ENCODE results near the gene TERT.
"Not testable (repeated sequence)": the region's sequence is repeated elsewhere in the genome, so short reads cannot be mapped to it uniquely, and the experiment has no call there.

TERT gene

DNA sequence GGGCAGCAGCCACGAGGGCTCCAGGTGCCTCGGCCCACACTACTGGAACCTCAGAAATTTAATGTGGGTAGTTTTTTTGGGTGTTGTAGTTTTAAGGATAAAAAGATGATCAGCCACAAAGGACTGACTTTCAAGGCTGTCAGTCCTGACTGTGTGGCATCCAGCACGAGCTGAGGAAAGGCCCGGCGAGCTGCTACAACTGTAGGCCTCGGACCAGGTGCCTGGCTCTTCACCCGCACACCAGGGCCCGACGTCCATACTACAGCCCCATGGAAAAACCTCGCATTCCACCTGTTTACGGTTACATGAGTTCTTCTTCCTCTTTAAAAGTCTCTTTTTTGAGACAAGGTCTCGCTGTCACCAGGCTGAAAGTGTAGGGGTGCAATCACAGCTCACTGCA is 47.4 kb upstream of the TERT start:
- no peak overlapping the region for H4K12ac ChIP-seq (ENCODE audit: low read depth, low read length)
- H4K91ac ChIP-seq (ENCODE audit: low read depth, low read length): no peak overlapping the region
- no peak overlapping the region for H2AFZ ChIP-seq (ENCODE audit: insufficient read depth, low read length, poor library complexity)
- H3K9ac ChIP-seq (ENCODE audit: low read length): no peak overlapping the region
- H2BK120ac ChIP-seq (ENCODE audit: insufficient read depth, low read length, poor library complexity): no peak overlapping the region
- H3K79me1 ChIP-seq (ENCODE audit: low read length): peaks cover 5% of the 10 kb centered on the region
- no peak overlapping the region for H4K8ac ChIP-seq (ENCODE audit: low read depth, low read length)
- no peak overlapping the region for H3K4me3 ChIP-seq (ENCODE audit: low read depth, low read length)
- H2AK5ac ChIP-seq (ENCODE audit: low read length): no peak overlapping the region
- H3K23ac ChIP-seq (ENCODE audit: low read length): no peak overlapping the region
- no peaks in the 10 kb centered on the region for H3K27me3 ChIP-seq (ENCODE audit: insufficient read depth, low read length)
- H3K4me1 ChIP-seq (ENCODE audit: control insufficient read depth in 1 of 2, insufficient read depth in 2 of 2, low read length in 2 of 2): peaks cover 8 to 9% of the 10 kb centered on the region in 2 experiments
- no peak overlapping the region for H3K4ac ChIP-seq (ENCODE audit: low read depth, low read length)
- no peak overlapping the region for H3K4me2 ChIP-seq (ENCODE audit: low read length)
- peaks cover 6% of the 10 kb centered on the region for H3K79me2 ChIP-seq (ENCODE audit: control insufficient read depth, insufficient read depth, low read length, poor library complexity)
- no peak overlapping the region for H3K14ac ChIP-seq (ENCODE audit: low read length)
- no peak for DNase-seq
- H2BK12ac ChIP-seq (ENCODE audit: low read length): no peak overlapping the region
- H2BK5ac ChIP-seq (ENCODE audit: low read depth, low read length, poor library complexity): no peak overlapping the region
- peaks cover 3% of the 10 kb centered on the region for H3K9me3 ChIP-seq (ENCODE audit: insufficient read depth, low read depth, low read length)
- no peak overlapping the region for H3K27ac ChIP-seq (ENCODE audit: low read depth, low read length)
- H3K18ac ChIP-seq (ENCODE audit: low read length): no peak overlapping the region
- peaks cover 51 to 52% of the 10 kb centered on the region in 2 experiments for H3K36me3 ChIP-seq (ENCODE audit: control insufficient read depth in 1 of 2, insufficient read depth in 2 of 2, low read length in 2 of 2)
- WGBS (ENCODE audit: extremely low coverage, insufficient coverage, insufficient read length): no CpG with 5 or more reads among the region's 12 CpGs

- Histone ChIP-seq H3K27me3 (ENCODE audit: insufficient read depth, low read length) (no peaks in the 10 kb centered on the region), H2BK5ac (ENCODE audit: low read depth, low read length, poor library complexity) (no peak overlapping the region), H3K4me3 (ENCODE audit: low read depth, low read length) (no peak overlapping the region), H3K79me1 (ENCODE audit: low read length) (peaks cover 5% of the 10 kb centered on the region), H3K23ac (ENCODE audit: low read length) (no peak overlapping the region), H3K27ac (ENCODE audit: low read depth, low read length) (no peak overlapping the region), H3K79me2 (ENCODE audit: control insufficient read depth, insufficient read depth, low read length, poor library complexity) (peaks cover 6% of the 10 kb centered on the region), H4K8ac (ENCODE audit: low read depth, low read length) (no peak overlapping the region), H3K4ac (ENCODE audit: low read depth, low read length) (no peak overlapping the region), H3K36me3 (ENCODE audit: control insufficient read depth in 1 of 2, insufficient read depth in 2 of 2, low read length in 2 of 2) (peaks cover 55 to 56% of the 10 kb centered on the region in 2 experiments), H2AFZ (ENCODE audit: insufficient read depth, low read length, poor library complexity) (no peak overlapping the region), H4K12ac (ENCODE audit: low read depth, low read length) (no peak overlapping the region), H3K4me2 (ENCODE audit: low read length) (no peak overlapping the region), H3K4me1 (ENCODE audit: control insufficient read depth in 1 of 2, insufficient read depth in 2 of 2, low read length in 2 of 2) (peaks cover 8 to 9% of the 10 kb centered on the region in 2 experiments), H2BK12ac (ENCODE audit: low read length) (no peak overlapping the region), H4K91ac (ENCODE audit: low read depth, low read length) (no peak overlapping the region), H2BK120ac (ENCODE audit: insufficient read depth, low read length, poor library complexity) (no peak overlapping the region), H3K18ac (ENCODE audit: low read length) (no peak overlapping the region), H3K9me3 (ENCODE audit: insufficient read depth, low read depth, low read length) (peaks cover 3% of the 10 kb centered on the region), H3K14ac (ENCODE audit: low read length) (no peak overlapping the region), H3K9ac (ENCODE audit: low read length) (no peak overlapping the region), H2AK5ac (ENCODE audit: low read length) (no peak overlapping the region)
- no CpG with 5 or more reads among the region's 15 CpGs for WGBS (ENCODE audit: extremely low coverage, insufficient coverage, insufficient read length)
- DNase-seq: no peak
Observed at GRCh38 chr5:1341863-1342262, 47.0 kb upstream of the TERT start.

GRCh38 chr5:1339818-1340210 is 44.9 kb upstream of the TERT start:
- peaks cover 75 to 76% of the 10 kb centered on the region in 2 experiments for H3K36me3 ChIP-seq (ENCODE audit: control insufficient read depth in 1 of 2, insufficient read depth in 2 of 2, low read length in 2 of 2)
- H3K9me3 ChIP-seq (ENCODE audit: insufficient read depth, low read depth, low read length); H3K4me1 ChIP-seq (ENCODE audit: control insufficient read depth in 1 of 2, insufficient read depth in 2 of 2, low read length in 2 of 2); H4K91ac ChIP-seq (ENCODE audit: low read depth, low read length); H2AK5ac ChIP-seq (ENCODE audit: low read length); H3K18ac ChIP-seq (ENCODE audit: low read length); H2BK5ac ChIP-seq (ENCODE audit: low read depth, low read length, poor library complexity); H2AFZ ChIP-seq (ENCODE audit: insufficient read depth, low read length, poor library complexity); H3K27me3 ChIP-seq (ENCODE audit: insufficient read depth, low read length); H3K4ac ChIP-seq (ENCODE audit: low read depth, low read length); H2BK120ac ChIP-seq (ENCODE audit: insufficient read depth, low read length, poor library complexity); H3K79me2 ChIP-seq (ENCODE audit: control insufficient read depth, insufficient read depth, low read length, poor library complexity); H3K14ac ChIP-seq (ENCODE audit: low read length); H3K9ac ChIP-seq (ENCODE audit: low read length); H3K23ac ChIP-seq (ENCODE audit: low read length); H2BK12ac ChIP-seq (ENCODE audit: low read length); H3K4me3 ChIP-seq (ENCODE audit: low read depth, low read length); H3K4me2 ChIP-seq (ENCODE audit: low read length); DNase-seq; H3K79me1 ChIP-seq (ENCODE audit: low read length); H4K12ac ChIP-seq (ENCODE audit: low read depth, low read length); H4K8ac ChIP-seq (ENCODE audit: low read depth, low read length); H3K27ac ChIP-seq (ENCODE audit: low read depth, low read length): not testable (repeated sequence)
- no CpG with 5 or more reads among the region's 17 CpGs for WGBS (ENCODE audit: extremely low coverage, insufficient coverage, insufficient read length)

- not testable (repeated sequence) for DNase-seq; H2BK5ac ChIP-seq (ENCODE audit: low read depth, low read length, poor library complexity); H3K79me1 ChIP-seq (ENCODE audit: low read length); H2AK5ac ChIP-seq (ENCODE audit: low read length); H3K4me1 ChIP-seq (ENCODE audit: control insufficient read depth in 1 of 2, insufficient read depth in 2 of 2, low read length in 2 of 2); H3K27ac ChIP-seq (ENCODE audit: low read depth, low read length); H3K27me3 ChIP-seq (ENCODE audit: insufficient read depth, low read length); H3K18ac ChIP-seq (ENCODE audit: low read length); H3K9me3 ChIP-seq (ENCODE audit: insufficient read depth, low read depth, low read length); H3K4me2 ChIP-seq (ENCODE audit: low read length); H3K4me3 ChIP-seq (ENCODE audit: low read depth, low read length); H3K9ac ChIP-seq (ENCODE audit: low read length); H2BK12ac ChIP-seq (ENCODE audit: low read length); H4K8ac ChIP-seq (ENCODE audit: low read depth, low read length); H3K14ac ChIP-seq (ENCODE audit: low read length); H2BK120ac ChIP-seq (ENCODE audit: insufficient read depth, low read length, poor library complexity); H4K12ac ChIP-seq (ENCODE audit: low read depth, low read length); H2AFZ ChIP-seq (ENCODE audit: insufficient read depth, low read length, poor library complexity); H4K91ac ChIP-seq (ENCODE audit: low read depth, low read length); H3K23ac ChIP-seq (ENCODE audit: low read length); H3K79me2 ChIP-seq (ENCODE audit: control insufficient read depth, insufficient read depth, low read length, poor library complexity); H3K4ac ChIP-seq (ENCODE audit: low read depth, low read length)
- peaks cover 77 to 78% of the 10 kb centered on the region in 2 experiments for H3K36me3 ChIP-seq (ENCODE audit: control insufficient read depth in 1 of 2, insufficient read depth in 2 of 2, low read length in 2 of 2)
- WGBS (ENCODE audit: extremely low coverage, insufficient coverage, insufficient read length): no CpG with 5 or more reads among the region's 34 CpGs
Observed at GRCh38 chr5:1339139-1339817, 44.4 kb upstream of the TERT start.

All from trophoblast cell (in vitro differentiated cells and primary cell).